Fibroblast of skin of back (primary cell): Measurements from ENCODE around the gene CLCN3.
"Not testable (repeated sequence)": the region's sequence is repeated elsewhere in the genome, so short reads cannot be mapped to it uniquely, and the experiment has no call there.

Experiments used
- DNase-seq: peaks from one replicate; pipeline ENCODE4 v3.0.0-alpha.2; 2013

The CLCN3 gene

DNA sequence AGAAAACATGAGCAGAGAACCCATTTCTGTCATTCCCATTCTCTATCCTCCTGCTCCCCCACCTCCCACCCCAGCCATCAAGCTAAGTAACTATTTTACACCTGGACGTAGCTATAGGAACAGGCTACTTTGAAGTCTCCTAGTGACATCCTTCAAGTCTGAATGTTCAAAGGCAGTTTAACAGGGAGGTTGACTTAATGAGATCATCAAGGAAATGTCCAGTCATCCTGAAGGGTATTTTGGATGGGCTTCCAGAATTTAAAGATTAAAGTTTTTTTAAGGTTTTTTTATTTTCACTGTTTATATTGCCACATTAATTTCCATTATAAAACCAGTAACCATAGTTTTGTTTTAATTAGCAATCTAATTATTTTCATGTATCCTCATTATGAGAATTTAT lies 96.3 kb downstream of the CLCN3 start:
- peak; percentile 40 for DNase-seq

DNA sequence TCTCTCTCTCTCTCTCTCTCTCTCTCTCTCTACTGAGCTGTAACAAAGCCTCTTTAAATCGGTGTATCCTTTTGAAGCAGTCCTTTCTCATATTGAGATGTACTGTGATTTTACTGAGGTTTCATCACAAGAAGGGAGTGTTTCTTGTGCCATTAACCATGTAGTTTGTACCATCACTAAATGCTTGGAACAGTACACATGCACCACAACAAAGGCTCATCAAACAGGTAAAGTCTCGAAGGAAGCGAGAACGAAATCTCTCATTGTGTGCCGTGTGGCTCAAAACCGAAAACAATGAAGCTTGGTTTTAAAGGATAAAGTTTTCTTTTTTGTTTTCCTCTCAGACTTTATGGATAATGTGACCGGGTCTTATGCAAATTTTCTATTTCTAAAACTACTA lies 100.2 kb downstream of the CLCN3 start:
- DNase-seq: no peak

DNA sequence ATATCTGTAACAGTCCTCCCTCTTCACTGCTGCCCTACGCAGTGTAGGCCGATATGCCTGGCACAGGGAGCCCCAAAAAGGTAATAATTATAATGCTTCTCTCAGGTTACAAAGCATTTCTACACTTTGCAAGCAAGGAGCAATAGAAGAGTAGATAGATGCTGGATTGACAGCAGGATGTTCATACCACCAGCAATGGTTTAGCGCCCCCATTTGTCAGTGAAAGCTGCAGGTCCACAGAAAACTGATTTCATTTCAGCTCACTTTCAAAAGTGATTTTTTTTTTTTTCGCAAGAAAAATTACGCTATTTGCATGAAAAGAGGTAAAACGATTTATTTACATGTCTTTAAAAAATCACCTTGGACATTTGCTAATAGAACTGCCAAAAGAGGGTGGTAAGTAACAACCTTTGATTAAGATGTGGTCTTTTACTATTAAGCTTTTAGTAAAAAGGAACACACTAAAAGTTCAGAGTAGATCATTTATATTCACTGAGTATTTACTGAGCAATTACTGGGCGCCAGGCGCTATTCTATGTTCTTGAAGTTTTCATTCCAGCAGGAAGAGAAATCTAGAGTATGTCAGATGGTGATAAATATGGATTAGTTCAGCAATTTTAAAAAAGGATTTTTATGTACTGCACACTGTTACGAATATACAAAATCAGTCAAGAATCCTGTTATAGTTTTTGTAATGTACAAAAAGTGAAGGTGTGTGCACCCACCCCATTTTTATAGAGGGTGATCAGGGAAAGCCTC lies 103.0 kb downstream of the CLCN3 start:
- no peak for DNase-seq

DNA sequence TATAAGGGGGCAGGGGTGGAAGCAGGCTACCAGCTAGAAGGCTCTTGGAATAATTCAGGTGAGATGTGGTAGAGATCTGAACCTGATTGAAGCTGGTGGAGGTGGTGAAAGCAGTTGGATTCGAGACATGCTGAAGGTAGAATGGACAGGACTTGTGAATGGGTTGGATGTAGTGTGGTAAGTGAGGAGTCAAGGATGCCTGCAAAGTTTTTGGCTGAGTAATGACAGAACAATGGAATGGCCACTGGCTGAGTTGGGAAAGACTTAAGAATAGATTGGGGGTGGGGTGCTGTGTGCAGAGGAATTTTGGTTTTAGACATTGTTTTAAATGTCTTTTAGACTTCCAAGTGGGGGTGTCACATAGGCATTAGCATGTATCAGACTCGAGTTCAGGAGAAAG lies 103.9 kb downstream of the CLCN3 start:
- peak; percentile 76 for DNase-seq

DNA sequence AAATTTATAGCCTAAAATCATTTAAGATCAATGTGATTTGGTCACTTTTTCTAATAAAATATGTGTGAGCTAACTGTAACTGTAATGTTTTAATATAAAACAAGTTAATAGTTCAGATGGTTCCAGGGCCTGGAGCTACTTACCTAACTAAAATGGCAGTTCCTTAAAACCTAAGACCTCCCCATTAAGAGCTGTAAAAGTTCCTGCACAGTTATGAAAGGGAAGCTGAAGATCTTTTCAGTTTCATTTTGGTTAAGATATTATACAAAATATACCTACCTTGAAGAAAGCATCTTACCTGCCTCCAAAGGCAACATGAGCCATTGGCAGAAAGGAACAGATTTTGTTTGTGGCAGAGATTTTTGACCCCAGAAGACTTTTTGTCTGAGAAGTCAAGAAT lies 107.2 kb downstream of the CLCN3 start:
- no peak for DNase-seq

DNA sequence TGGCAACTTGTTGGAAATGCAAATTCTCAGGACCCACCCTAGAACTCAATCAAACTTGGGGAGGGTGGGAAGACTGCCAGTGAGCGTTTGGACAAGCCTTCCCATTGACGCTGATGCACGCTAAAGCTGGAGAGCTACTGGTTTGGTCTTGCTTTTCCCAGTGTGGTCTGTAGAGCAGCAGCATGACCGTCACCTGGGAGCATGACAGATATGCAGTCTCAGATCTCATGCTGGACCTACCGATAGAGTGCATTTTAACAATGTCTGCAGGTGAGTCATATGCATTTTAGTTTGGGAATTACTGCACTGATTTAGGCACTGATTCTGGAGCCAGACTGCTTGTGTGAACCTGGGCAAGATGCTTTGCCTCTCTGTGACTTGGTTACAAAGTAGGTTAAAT lies 110.2 kb downstream of the CLCN3 start:
- no peak for DNase-seq

DNA sequence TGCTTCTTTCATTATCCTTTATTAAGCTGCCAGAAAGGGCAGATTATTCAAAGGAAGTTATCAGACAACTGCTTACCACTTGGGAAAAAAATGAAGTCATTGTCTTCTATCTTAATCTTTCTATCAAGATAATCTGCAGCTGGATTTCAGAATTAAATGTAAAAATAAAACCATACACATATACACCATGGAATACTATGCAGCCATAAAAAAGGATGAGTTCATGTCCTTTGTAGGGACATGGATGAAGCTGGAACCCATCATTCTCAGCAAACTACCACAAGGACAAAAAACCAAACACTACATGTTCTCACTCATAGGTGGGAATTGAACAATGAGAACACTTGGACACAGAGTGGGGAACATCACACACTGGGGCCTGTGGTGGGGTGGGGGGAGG lies 118.2 kb downstream of the CLCN3 start:
- DNase-seq: not testable (repeated sequence)

DNA sequence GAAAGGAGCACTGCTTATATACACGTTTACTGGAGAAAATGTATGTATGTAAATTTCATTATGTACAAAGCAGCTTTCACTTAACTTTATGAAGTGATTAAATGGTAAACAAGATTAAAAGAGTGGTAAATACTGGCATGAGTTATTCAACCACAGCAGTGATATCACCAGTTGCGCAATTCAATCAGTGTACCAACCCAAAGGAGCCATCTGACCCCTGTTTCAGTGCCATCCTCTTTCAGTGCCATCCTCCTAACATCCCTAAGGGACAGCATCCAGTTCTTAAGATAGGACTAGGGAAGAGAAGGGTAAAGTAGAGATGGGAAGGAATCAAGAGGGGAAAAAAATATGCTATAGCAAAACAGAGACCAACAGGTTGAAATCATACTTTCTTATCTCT lies 121.2 kb downstream of the CLCN3 start:
- DNase-seq: no peak

DNA sequence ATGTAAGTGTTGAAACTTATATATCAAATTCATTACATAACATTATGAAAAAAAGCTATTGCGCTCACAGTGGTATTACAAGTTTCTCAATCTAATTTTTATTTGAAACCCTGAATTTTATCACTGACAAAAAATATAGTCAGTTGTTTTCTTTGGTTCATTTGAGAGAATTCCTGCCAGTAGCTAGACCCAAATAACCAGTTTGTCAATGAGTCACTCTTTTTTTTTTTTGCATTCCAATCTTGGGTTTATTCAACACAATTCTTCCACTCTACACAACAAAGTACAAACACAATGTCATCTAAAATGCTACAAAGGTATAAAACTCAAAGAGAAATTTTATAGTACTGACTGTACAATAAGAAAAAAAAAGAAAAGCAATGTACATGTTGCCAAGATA lies 124.2 kb downstream of the CLCN3 start:
- no peak for DNase-seq

DNA sequence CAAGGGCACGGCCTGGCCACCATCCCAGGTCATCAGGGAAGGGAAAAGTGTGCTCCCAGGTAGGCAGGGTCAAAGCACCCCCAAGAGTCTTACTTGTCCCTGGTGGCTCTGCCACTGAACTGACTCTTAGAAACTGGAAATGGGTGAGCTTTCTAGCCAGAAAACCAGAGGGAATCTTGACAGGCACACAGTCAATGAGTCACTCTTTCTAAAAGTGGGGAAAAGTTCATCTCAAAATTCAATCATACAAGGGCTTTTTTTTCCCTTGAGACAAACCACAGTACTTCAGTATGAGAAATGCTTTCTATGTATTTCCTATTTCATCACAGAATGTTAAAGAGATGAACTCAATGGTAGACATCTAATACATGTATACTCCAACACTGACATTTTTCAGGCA lies 124.9 kb downstream of the CLCN3 start:
- peak; percentile 65 for DNase-seq

DNA sequence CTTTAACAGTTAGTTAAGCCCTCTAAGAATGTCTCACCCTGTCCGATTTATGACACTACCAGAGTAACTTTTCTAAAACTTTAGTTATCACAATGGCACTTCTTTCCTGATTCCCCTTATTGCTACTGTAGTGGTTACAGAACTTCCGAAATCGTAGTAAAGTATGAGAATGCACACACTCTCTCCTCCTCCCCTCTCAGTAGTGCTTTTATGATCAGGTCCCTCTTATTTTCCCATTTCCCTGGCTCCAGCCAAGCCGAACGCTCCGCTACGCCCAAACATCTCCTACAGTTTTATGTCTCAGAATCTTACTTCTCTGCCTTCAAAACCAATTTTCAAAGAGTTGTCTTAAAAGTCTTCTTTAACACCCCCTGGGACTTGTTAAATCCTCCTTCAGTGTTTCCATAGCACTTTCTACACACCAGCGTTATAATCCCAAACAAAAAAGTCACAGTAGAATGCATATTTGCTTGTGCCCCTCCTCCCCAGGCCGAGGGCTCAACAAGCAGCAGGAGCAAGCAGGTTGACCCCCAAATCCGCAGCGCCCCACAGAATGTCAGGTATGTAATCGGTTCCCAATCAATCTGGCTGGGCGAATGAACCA lies 136.7 kb downstream of the CLCN3 start:
- DNase-seq: no peak

DNA sequence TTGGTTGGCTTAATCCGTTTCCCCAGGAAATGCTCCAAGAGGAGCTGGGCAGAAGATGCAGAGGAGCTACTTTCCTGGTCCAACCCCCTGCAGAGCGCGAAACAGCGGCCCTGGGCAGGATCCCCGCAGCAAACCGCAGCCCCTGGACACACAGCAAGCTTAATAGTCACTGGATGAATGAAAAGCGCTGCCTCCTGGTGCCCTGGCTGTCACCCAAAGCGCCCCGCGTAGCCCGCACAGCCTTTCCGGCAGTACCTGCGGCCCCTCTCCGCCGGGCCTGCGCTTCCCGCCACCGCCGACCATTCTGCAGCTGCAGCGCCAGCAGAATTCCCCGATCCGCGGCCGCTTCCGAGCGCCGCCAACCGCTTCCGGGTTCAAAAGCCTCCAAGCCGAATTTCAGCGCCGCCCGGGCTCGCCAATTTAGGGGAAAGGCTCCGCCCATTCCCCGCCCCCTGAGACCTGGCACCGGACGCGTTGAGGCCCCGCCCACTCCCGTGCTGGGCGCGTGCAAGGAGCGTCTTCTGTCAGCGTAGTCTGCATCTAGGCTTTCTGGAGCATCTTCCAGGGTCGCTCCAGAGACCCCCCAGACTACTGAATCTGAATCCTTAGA lies 137.3 kb downstream of the CLCN3 start, which contains the start of gene HPF1:
Gene HPF1, minus strand, starts transcription at position 370 of the 610 bp plus-strand sequence. Its CDS starts 67 bp downstream, at position 303.
- DNase-seq: peak; percentile 86

DNA sequence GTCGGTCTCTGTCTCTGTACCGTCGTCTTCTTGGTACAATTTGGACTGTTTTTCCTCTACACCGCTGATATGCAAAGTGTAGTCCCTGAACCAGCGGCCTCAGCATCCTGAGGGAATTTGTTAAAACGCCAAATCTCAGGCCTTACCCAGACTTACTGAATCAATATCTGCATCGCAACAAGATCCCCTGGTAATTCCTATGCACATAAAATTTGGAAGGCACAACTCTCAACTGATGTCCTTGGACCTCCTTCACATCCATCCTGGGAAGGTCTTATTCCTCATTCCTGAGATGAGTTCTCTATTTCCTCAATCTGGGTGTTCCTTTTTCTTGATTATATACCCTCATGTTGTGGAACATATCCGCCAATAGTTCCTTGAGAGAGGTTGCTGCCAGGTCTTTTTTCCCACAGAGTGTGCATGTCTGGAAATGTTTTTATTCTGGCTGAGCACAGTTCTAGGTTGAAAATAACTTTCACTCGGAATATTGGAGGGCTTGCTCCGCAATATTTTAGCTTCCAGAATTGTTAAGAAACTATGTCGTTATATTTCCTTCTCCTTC lies 138.1 kb downstream of the CLCN3 start:
- DNase-seq: no peak

DNA sequence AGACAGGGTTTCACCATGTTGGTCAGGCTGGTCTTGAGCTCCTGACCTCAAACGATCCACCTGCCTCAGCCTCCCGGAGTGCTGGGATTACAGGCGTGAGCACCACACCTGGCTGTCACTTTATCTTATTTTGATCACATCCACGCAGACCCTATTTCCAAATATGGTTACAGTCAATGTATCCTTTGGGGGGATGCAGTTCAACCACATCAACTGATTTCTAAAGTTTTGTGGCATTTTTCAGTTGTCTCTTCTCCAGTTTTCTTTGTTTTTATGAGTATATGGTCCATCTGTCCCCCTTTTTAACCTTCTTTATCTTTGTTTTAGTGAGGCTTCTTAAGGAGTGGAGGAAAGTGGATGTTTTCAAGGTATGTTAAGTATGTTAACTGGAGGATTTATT lies 141.5 kb downstream of the CLCN3 start:
- no peak for DNase-seq

DNA sequence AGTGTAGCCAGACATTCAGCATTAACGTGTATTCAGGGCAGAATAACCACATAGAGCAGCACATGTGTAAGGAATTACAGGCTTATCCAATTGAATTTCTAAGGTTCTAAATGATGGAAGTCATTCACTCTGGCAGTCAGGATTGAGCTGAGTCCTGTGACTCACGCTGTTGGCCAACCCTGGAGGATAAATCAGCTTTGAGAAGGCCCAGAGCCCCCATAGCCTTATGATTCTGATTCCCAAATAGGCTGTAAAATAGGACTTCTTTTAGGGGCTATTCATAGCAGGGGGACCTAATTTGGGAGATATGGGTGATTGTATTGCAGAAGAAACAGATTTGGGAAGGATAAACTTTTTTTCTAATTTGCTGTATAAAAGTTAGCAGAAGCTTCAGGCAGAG lies 145.5 kb downstream of the CLCN3 start:
- peak; percentile 17 for DNase-seq

DNA sequence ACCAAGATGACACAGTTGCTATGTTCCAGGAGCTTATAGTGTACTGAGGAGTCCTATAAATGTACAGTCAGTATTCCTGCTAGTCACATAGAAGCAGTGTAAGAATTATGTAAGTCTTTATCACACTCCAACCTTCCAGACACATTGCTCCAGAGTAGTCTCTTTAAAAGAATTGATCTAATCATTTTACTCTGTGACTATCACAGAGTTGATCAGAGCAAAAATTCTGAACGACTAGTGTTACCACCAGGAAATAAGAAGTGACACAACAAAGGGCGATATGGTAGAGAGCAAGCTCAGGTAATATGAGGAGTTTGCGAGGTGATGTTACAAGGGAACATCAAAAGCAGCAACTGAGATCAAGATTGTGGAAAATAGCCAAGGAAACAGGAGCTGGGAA lies 146.4 kb downstream of the CLCN3 start:
- no peak for DNase-seq

DNA sequence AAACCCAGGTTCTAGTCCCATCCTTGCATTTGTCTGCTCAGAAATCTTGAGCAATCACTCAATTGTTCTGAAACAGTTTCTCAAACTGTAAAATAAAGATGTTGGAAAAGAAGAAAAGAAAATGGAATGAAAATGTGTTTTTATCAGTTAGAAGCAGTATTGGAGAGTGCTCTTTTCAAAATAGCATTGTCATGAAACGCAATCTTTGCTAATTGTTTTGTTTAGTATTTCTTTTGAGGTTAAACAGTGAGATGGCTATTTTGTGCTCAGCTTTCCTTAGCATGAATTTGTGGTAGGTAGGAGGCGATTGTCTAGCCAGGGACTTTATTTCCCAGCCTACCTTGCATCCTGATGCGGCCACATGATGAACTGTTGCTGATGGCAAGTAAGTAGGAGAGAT lies 148.0 kb downstream of the CLCN3 start:
- no peak for DNase-seq

DNA sequence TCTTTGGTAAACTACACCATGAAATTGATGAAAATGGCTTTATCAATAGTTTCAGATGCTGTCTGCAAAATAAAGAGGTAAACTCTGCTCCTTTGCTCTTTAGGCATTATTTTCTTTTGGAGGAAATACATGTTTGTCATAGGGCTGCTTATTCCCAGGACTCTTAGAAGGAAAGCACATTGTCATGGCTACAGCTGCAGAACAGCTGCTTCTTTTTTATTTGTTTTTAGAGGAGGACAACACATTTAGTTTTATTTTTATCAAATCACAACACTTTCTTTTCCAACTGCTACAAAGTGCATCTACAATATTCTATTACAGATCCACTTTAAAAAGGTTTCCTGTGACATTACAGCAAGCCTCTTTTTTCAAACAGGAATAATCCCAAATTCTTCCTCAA lies 150.0 kb downstream of the CLCN3 start:
- DNase-seq: no peak

DNA sequence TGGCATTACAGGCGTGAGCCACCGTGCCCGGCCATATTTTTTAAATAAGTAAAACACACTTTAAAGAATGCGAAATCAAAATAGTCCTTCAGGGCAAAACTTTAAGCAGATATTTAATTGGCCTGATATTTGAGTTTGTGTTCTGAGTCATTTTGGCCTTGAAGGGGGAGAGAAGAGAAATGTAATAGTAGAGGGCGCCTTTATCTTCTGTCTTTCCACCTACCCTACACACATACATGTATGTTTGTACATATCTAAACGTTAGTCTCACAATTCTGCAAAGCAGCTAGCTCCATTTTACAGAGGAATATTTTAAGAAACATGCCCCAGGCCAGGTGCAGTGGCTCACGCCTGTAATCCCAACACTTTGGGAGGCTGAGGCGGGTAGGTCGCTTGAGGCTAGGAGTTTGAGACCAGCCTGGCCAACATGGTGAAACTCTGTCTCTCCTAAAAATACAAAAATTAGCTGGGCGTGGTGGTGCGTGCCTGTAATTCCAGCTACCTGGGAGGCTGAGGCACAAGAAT lies 151.2 kb downstream of the CLCN3 start:
- DNase-seq: not testable (repeated sequence)
